IMR-90 (cell line): ENCODE measurements around the gene PRKAR1B. TPM values are rescaled to one million over a fixed set of nuclear protein-coding genes. Genes with fewer than 3 reads are reported as not detected.

Source experiments
- ATAC-seq: fragments of 200-7000 bp; cut with Tn5 transposase; 2 replicates; pipeline ENCODE4 v1.9.1; 2020; ENCODE audit warnings: low read depth, mild to moderate bottlenecking, moderate library complexity
- BruUV-seq: library from RNA; stranded (reverse); fragments of 400-500 nt; replicated peaks from 2 replicates; lab custom pipeline; 2021; lab: Mats Ljungman, UMichigan
- CTCF ChIA-PET: fragments of 300-600 bp; formaldehyde crosslinking; extraction: SDS; loops from one replicate; lab custom pipeline; 2021; ENCODE audit warnings: antibody characterized with exemption; lab: Yijun Ruan, JAX
- POLR2A ChIA-PET: fragments of 300-600 bp; sonication (Branson Sonifier 250); formaldehyde crosslinking; loops from one replicate; lab custom pipeline; 2022; ENCODE audit warnings: antibody characterized with exemption; ENCODE audit not compliant: unreplicated experiment; lab: Charles Lee
- DNase-seq: peaks from one replicate; pipeline ENCODE4 v3.0.0; 2013
- H2AFZ ChIP-seq: replicated peaks from 2 replicates; pipeline ENCODE3; 2013; ENCODE audit warnings: low read length, mild to moderate bottlenecking; ENCODE audit not compliant: poor library complexity
- H2AK5ac ChIP-seq: 2 replicates; pipeline ENCODE4 v1.6.1; 2013; ENCODE audit warnings: low read depth, low read length, inconsistent platforms
- H2AK9ac ChIP-seq: replicated peaks from 2 replicates; pipeline ENCODE3; 2013; ENCODE audit warnings: mild to moderate bottlenecking, low read depth, low read length, moderate library complexity; ENCODE audit not compliant: poor library complexity
- H2BK120ac ChIP-seq: 2 replicates; pipeline ENCODE4 v1.6.1; 2013; ENCODE audit warnings: low read depth, low read length, inconsistent platforms
- H2BK15ac ChIP-seq: 3 replicates; pipeline ENCODE4 v1.6.1; 2013; ENCODE audit warnings: low read depth, low read length, inconsistent platforms
- H2BK20ac ChIP-seq: 2 replicates; pipeline ENCODE4 v1.6.1; 2013; ENCODE audit warnings: low read depth, mild to moderate bottlenecking, inconsistent platforms, low read length, moderate library complexity
- H2BK5ac ChIP-seq: 2 replicates; pipeline ENCODE4 v1.6.1; 2013; ENCODE audit warnings: mild to moderate bottlenecking, low read depth, low read length, inconsistent platforms; ENCODE audit not compliant: poor library complexity, severe bottlenecking
- H3K14ac ChIP-seq: replicated peaks from 2 replicates; pipeline ENCODE4 v1.6.1; 2013; ENCODE audit warnings: low read depth, low read length, inconsistent platforms
- H3K18ac ChIP-seq: 2 replicates; pipeline ENCODE4 v1.6.1; 2013; ENCODE audit warnings: low read depth, low read length, control low read depth
- H3K23ac ChIP-seq: 2 replicates; pipeline ENCODE4 v1.6.1; 2013; ENCODE audit warnings: low read depth, low read length, inconsistent platforms
- H3K27ac ChIP-seq: 2 replicates; pipeline ENCODE4 v1.5.1; 2013; ENCODE audit warnings: mild to moderate bottlenecking, control low read depth, low read length; ENCODE audit not compliant: insufficient read depth
- H3K27me3 ChIP-seq: 2 replicates; pipeline ENCODE4 v1.6.1; 2013; ENCODE audit warnings: low read length; ENCODE audit not compliant: control insufficient read depth, insufficient read depth
- H3K36me3 ChIP-seq: 2 replicates; pipeline ENCODE4 v1.6.1; 2013; ENCODE audit warnings: low read length, mixed read lengths; ENCODE audit not compliant: control insufficient read depth, insufficient read depth
- H3K4ac ChIP-seq: 2 replicates; pipeline ENCODE4 v1.6.1; 2013; ENCODE audit warnings: low read depth, low read length, inconsistent platforms
- H3K4me1 ChIP-seq: 2 replicates; pipeline ENCODE4 v1.6.1; 2013; ENCODE audit warnings: low read length, mixed read lengths; ENCODE audit not compliant: control insufficient read depth, insufficient read depth
- H3K4me2 ChIP-seq: 2 replicates; pipeline ENCODE4 v1.6.1; 2013; ENCODE audit warnings: low read depth, mild to moderate bottlenecking, control low read depth, low read length, moderate library complexity
- H3K4me3 ChIP-seq: 2 replicates; pipeline ENCODE4 v1.5.1; 2013; ENCODE audit warnings: low read depth, mild to moderate bottlenecking, control low read depth, low read length, moderate library complexity; ENCODE audit not compliant: insufficient read depth
- H3K56ac ChIP-seq: 2 replicates; pipeline ENCODE4 v1.6.1; 2013; ENCODE audit warnings: low read length, inconsistent platforms; ENCODE audit not compliant: insufficient read depth; ENCODE audit errors: extremely low read depth
- H3K79me1 ChIP-seq, 2 experiments: 2 replicates each; pipeline ENCODE4 v1.6.1; 2013; ENCODE audit warnings: low read length in 2 of 2, inconsistent platforms in 1 of 2, low read depth in 1 of 2
- H3K9ac ChIP-seq: 2 replicates; pipeline ENCODE4 v1.6.1; 2013; ENCODE audit warnings: low read depth, low read length, control low read depth
- H3K9me1 ChIP-seq: 2 replicates; pipeline ENCODE4 v1.6.1; 2013; ENCODE audit warnings: low read length, inconsistent platforms; ENCODE audit not compliant: insufficient read depth
- H3K9me3 ChIP-seq: 2 replicates; pipeline ENCODE4 v1.6.1; 2013; ENCODE audit warnings: low read length; ENCODE audit not compliant: control insufficient read depth, insufficient read depth
- H4K20me1 ChIP-seq: 2 replicates; pipeline ENCODE4 v1.6.1; 2013; ENCODE audit warnings: low read length, inconsistent platforms; ENCODE audit not compliant: insufficient read depth
- H4K5ac ChIP-seq: 2 replicates; pipeline ENCODE4 v1.6.1; 2013; ENCODE audit warnings: mild to moderate bottlenecking, low read depth, low read length, control low read depth
- H4K8ac ChIP-seq, 2 experiments: 2 replicates each; pipeline ENCODE4 v1.6.1; 2013; ENCODE audit warnings: low read depth in 2 of 2, low read length in 2 of 2, control low read depth in 1 of 2, inconsistent platforms in 1 of 2
- H4K91ac ChIP-seq: 2 replicates; pipeline ENCODE4 v1.6.1; 2013; ENCODE audit warnings: low read depth, low read length, inconsistent platforms; ENCODE audit not compliant: insufficient read depth
- BHLHE40 ChIP-seq: fragments of 150-350 bp; IDR thresholded peaks from 2 replicates; pipeline ENCODE4 v1.6.1; 2016; ENCODE audit warnings: mild to moderate bottlenecking, low read depth, low read length
- CEBPB ChIP-seq: IDR thresholded peaks from 2 replicates; pipeline ENCODE4 v1.6.1; 2012; ENCODE audit warnings: low read depth, low read length, improper control_type of control experiment
- NFE2L2 ChIP-seq: fragments of 150-350 bp; IDR thresholded peaks from 2 replicates; pipeline ENCODE4 v1.6.1; 2016; ENCODE audit warnings: low read depth, mild to moderate bottlenecking, low read length
- RFX5 ChIP-seq: IDR thresholded peaks from 2 replicates; pipeline ENCODE4 v1.8.0; 2012; ENCODE audit warnings: low read depth, mild to moderate bottlenecking, low read length, moderate library complexity
- WGBS, 2 experiments: methylation state at CpG; one replicate each; pipeline versions ENCODE4 v1.1.5 to v1.1.7; 2013; ENCODE audit warnings: missing lambda C conversion rate in 2 of 2; ENCODE audit not compliant: insufficient read length in 1 of 2; ENCODE audit errors: extremely low coverage in 2 of 2; 5-methylcytosine and 5-hydroxymethylcytosine counted together
- dilution Hi-C: fragments of 300-500 bp; cut with HindIII; formaldehyde crosslinking; loops from one replicate; pipeline ENCODE4 v1.14.3; 2018; ENCODE audit warnings: low sequenced_read_pairs; ENCODE audit not compliant: unreplicated experiment
- in situ Hi-C: fragments of 300-500 bp; cut with MboI; formaldehyde crosslinking; loops from 3 replicates; pipeline ENCODE4 v1.14.3; 2019; ENCODE audit warnings: low sequenced_read_pairs, inconsistent platforms, mixed read lengths
- intact Hi-C: fragments of 100-400 bp; cut with micrococcal nuclease; formaldehyde crosslinking; loops from 2 replicates; pipeline ENCODE4 v1.10.0; 2022
- polyA plus RNA-seq, 3 experiments: library from polyadenylated mRNA; depleted of rRNA; stranded (reverse); fragments of >200 nt; gene quantifications; 2 replicates each; pipeline ENCODE4 v1.2.3, GENCODE V29; 2012; ENCODE audit warnings: low replicate concordance in 1 of 3
- total RNA-seq: library from RNA; depleted of rRNA; stranded (reverse); fragments of >200 nt; gene quantifications from 2 replicates; pipeline ENCODE4 v1.2.3, GENCODE V29; 2012

The PRKAR1B gene
- total and polyA plus RNA-seq, 2 of the 4 experiments (the other 2 are of a cell fraction), result 15.2 to 20.2 TPM

DNA sequence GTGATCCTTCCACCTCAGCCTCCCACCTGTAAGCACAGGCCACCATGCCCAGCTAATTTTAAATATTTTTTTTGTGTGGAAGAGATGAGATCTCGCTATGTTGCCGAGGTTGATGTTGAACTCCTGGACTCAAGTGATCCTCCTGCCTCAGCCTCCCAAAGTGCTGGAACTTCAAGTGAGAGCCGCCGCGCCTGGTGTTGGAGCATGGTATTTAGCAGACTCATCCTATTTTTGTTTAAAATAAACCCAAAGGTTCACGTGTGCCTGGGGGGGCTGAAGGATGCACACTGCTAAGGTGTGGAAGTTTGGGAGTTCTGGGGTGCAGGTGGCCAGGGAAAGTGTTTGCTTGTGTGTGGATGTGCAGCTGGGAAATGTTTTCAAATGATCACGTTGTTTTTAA lies 225.6 kb downstream of the PRKAR1B start:
- no peak for DNase-seq
- no peak overlapping the region for H2BK120ac ChIP-seq
- H3K79me1 ChIP-seq, result no peaks in the 10 kb centered on the region; a peak in 1 of 4 replicates
- intact Hi-C loops (no loop called here), dilution Hi-C loops (no loop called here), in situ Hi-C loops (no loop called here)
- H3K9me1 ChIP-seq, result no peaks in the 10 kb centered on the region
- H4K5ac ChIP-seq, result no peak overlapping the region
- H2BK15ac ChIP-seq, result no peak overlapping the region
- H2AFZ ChIP-seq, result no peak overlapping the region
- POLR2A ChIA-PET, result no interaction called here
- BruUV-seq, result no TSS peak
- no peak overlapping the region for H2BK20ac ChIP-seq
- H3K56ac ChIP-seq, result no peak overlapping the region
- no peak overlapping the region for H2BK5ac ChIP-seq
- H3K27me3 ChIP-seq, result no peaks in the 10 kb centered on the region
- WGBS, 2 experiments, result 100% methylated on average over 1 of the region's 7 CpGs; no CpG with 5 or more reads in 1 of the 2 experiments
- CTCF ChIA-PET, result no interaction called here
- H3K4me3 ChIP-seq, result no peak overlapping the region
- no peak overlapping the region for H3K4ac ChIP-seq
- H3K4me1 ChIP-seq, result no peaks in the 10 kb centered on the region
- no peak overlapping the region for H4K8ac ChIP-seq
- H4K20me1 ChIP-seq, result no peaks in the 10 kb centered on the region; the same call in 1 of the 2 replicates
- no peak overlapping the region for H4K91ac ChIP-seq
- H3K27ac ChIP-seq, result no peak overlapping the region
- no peak for TF ChIP-seq NFE2L2
- no peak for TF ChIP-seq RFX5
- no peak for TF ChIP-seq BHLHE40
- TF ChIP-seq CEBPB, result no peak
- no peak overlapping the region for H2AK5ac ChIP-seq
- ATAC-seq, result no peak
- H3K4me2 ChIP-seq, result no peak overlapping the region
- no peak overlapping the region for H3K9ac ChIP-seq
- no peak overlapping the region for H3K23ac ChIP-seq
- H3K14ac ChIP-seq, result no peak overlapping the region
- no peaks in the 10 kb centered on the region; the same call in 1 of the 2 replicates for H3K9me3 ChIP-seq
- H2AK9ac ChIP-seq, result no peak overlapping the region
- peaks cover 7% of the 10 kb centered on the region for H3K36me3 ChIP-seq
- H3K18ac ChIP-seq, result no peak overlapping the region
